K562 (cell line): ENCODE data around the gene CCT7. TPM values are rescaled to one million over a fixed set of nuclear protein-coding genes. Genes with fewer than 3 reads are reported as not detected.
A peak's percentile ranks its signal among the peaks of the same experiment; 100 is the strongest.

ENCODE experiments used
- ATAC-seq: fragments of 200-7000 bp; cut with Tn5 transposase; 3 replicates; pipeline ENCODE4 v1.9.1; 2020; ENCODE audit warnings: moderate library complexity
- BruUV-seq: library from RNA; stranded (reverse); fragments of 400-500 nt; replicated peaks from 2 replicates; lab custom pipeline; 2021; lab: Mats Ljungman, UMichigan
- CTCF ChIA-PET: fragments of 300-600 bp; formaldehyde crosslinking; extraction: SDS; loops from one replicate; lab custom pipeline; 2021; ENCODE audit warnings: low intra/inter-chr PET ratio; lab: Yijun Ruan, JAX
- POLR2A ChIA-PET: fragments of 300-600, 350-650 bp; sonication (Branson Sonifier 250); formaldehyde crosslinking; extraction: SDS; loops from one replicate; lab custom pipeline; 2021; ENCODE audit warnings: antibody characterized with exemption, inconsistent platforms; lab: Yijun Ruan, JAX
- DNase-seq, 4 experiments: peaks; one replicate each; pipeline versions ENCODE4 v3.0.0 to v3.0.0-alpha.2; 2011 to 2018; ENCODE audit warnings: low spot score in 3 of 4, mixed read lengths in 3 of 4; ENCODE audit errors: extremely low read depth in 1 of 4
- FAIRE-seq: peaks from 2 replicates; lab custom pipeline; 2011; peaks lifted over from hg19 to GRCh38; lab: Jason Lieb, UNC
- H2AFZ ChIP-seq: 2 replicates; pipeline ENCODE4 v1.6.0; 2011; ENCODE audit warnings: low read depth, low read length, control low read depth, inconsistent platforms
- H3K27ac ChIP-seq: fragments of 200-600 bp; 3 replicates; pipeline ENCODE4 v1.8.0; 2011; ENCODE audit warnings: low read depth, mild to moderate bottlenecking, control low read depth, inconsistent platforms, low read length, moderate library complexity, mixed read lengths; ENCODE audit errors: extremely low read depth
- H3K27me3 ChIP-seq, 2 experiments: fragments of 300-600 bp in 1 of 2; 2 replicates in 1 of 2; 3 replicates in 1 of 2; pipeline versions ENCODE4 v1.6.0 to v1.8.0; 2011; ENCODE audit warnings: inconsistent platforms in 2 of 2, low read length in 2 of 2, mild to moderate bottlenecking in 1 of 2, mixed read lengths in 1 of 2, moderate library complexity in 1 of 2; ENCODE audit not compliant: control insufficient read depth in 2 of 2, insufficient read depth in 2 of 2
- H3K36me3 ChIP-seq: fragments of 300-600 bp; 3 replicates; pipeline ENCODE4 v1.8.0; 2011; ENCODE audit warnings: mild to moderate bottlenecking, low read length, inconsistent platforms; ENCODE audit not compliant: control insufficient read depth, insufficient read depth
- H3K4me1 ChIP-seq, 2 experiments: fragments of 200-600 bp in 1 of 2; replicated peaks in 1 of 2; 2 replicates in 1 of 2; 3 replicates in 1 of 2; pipeline versions ENCODE4 v1.5.1 to v1.8.0; 2011; ENCODE audit warnings: inconsistent platforms in 2 of 2, low read length in 2 of 2, mild to moderate bottlenecking in 1 of 2, mixed read lengths in 1 of 2, moderate library complexity in 1 of 2; ENCODE audit not compliant: control insufficient read depth in 2 of 2, insufficient read depth in 2 of 2
- H3K4me2 ChIP-seq: 2 replicates; pipeline ENCODE4 v1.6.1; 2011; ENCODE audit warnings: low read length, control low read depth, inconsistent platforms, mixed read lengths; ENCODE audit not compliant: insufficient read depth
- H3K4me3 ChIP-seq: fragments of 200-600 bp; sonication (generic), shearing (Covaris generic); 2 replicates; pipeline ENCODE4 v1.5.1; 2016; ENCODE audit warnings: control low read depth, inconsistent platforms
- H3K79me2 ChIP-seq: fragments of 200-600 bp; 3 replicates; pipeline ENCODE4 v1.8.0; 2011; ENCODE audit warnings: low read length, inconsistent platforms; ENCODE audit not compliant: control insufficient read depth, insufficient read depth
- H3K9ac ChIP-seq, 2 experiments: 2 replicates each; pipeline versions ENCODE4 v1.6.0 to v1.6.1; 2011; ENCODE audit warnings: low read depth in 2 of 2, low read length in 2 of 2, control low read depth in 1 of 2, inconsistent platforms in 1 of 2, mild to moderate bottlenecking in 1 of 2, mixed read lengths in 1 of 2; ENCODE audit not compliant: insufficient read depth in 1 of 2
- H3K9me1 ChIP-seq: one replicate; pipeline ENCODE4 v1.6.0; 2011; ENCODE audit warnings: inconsistent platforms, mild to moderate bottlenecking, low read length, moderate library complexity; ENCODE audit not compliant: control insufficient read depth, insufficient read depth
- H3K9me3 ChIP-seq: replicated peaks from 2 replicates; pipeline ENCODE4 v1.5.1; 2011; ENCODE audit warnings: low read depth, low read length, inconsistent platforms; ENCODE audit not compliant: control insufficient read depth, insufficient read depth
- H4K20me1 ChIP-seq: replicated peaks from 2 replicates; pipeline ENCODE4 v1.6.1; 2011; ENCODE audit warnings: low read length, inconsistent platforms, mixed read lengths; ENCODE audit not compliant: control insufficient read depth, insufficient read depth
- BCOR ChIP-seq: fragments of 450-650 bp; IDR thresholded peaks from 2 replicates; pipeline ENCODE4 v1.6.1; 2016
- CBFB ChIP-seq: sonication (generic); formaldehyde crosslinking; IDR thresholded peaks from 2 replicates; pipeline ENCODE4 v1.4.0; 2020; ENCODE audit warnings: mild to moderate bottlenecking, missing genetic modification reagents
- MTA3 ChIP-seq: fragments of 450-650 bp; formaldehyde crosslinking; IDR thresholded peaks from 2 replicates; pipeline ENCODE4 v1.6.1; 2017; ENCODE audit warnings: mild to moderate bottlenecking, borderline replicate concordance
- NFIX ChIP-seq: fragments of 250-450 bp; sonication (Bioruptor Pico); IDR thresholded peaks from 2 replicates; pipeline ENCODE4 v1.4.0; 2020; ENCODE audit warnings: low read depth, mild to moderate bottlenecking, moderate library complexity
- RBM25 ChIP-seq: fragments of 200-400 bp; formaldehyde crosslinking; IDR thresholded peaks from 2 replicates; pipeline ENCODE4 v1.6.1; 2018; ENCODE audit warnings: low read length, low read depth, moderate library complexity; ENCODE audit not compliant: severe bottlenecking
- ZNF146 ChIP-seq: IDR thresholded peaks from one replicate; pipeline ENCODE4 v1.6.1; 2018; ENCODE audit warnings: missing compliant biosample characterization; ENCODE audit not compliant: unreplicated experiment
- ZNF175 ChIP-seq: fragments of 200-800 bp; sonication (Bioruptor generic); IDR thresholded peaks from 2 replicates; pipeline ENCODE4 v1.6.1; 2016; ENCODE audit warnings: low read depth, mild to moderate bottlenecking, missing genetic modification characterization, missing compliant biosample characterization
- WGBS: fragments of 100-300 bp; shearing (Covaris generic); methylation state at CpG from one replicate; pipeline ENCODE4 v1.1.6; 2016; ENCODE audit warnings: low coverage, mixed read lengths; ENCODE audit not compliant: insufficient coverage; ENCODE audit errors: missing lambda C conversion rate; 5-methylcytosine and 5-hydroxymethylcytosine counted together
- in situ Hi-C: fragments of 300-500 bp; cut with MboI; formaldehyde crosslinking; loops from 4 replicates; pipeline ENCODE4 v1.15.0; 2018; ENCODE audit warnings: inconsistent platforms, mixed read lengths
- intact Hi-C: fragments of 100-400 bp; cut with micrococcal nuclease; formaldehyde crosslinking; loops from 2 replicates; pipeline ENCODE4 v1.14.2; 2022
- polyA plus RNA-seq, 8 experiments: library from polyadenylated mRNA; depleted of rRNA in 4 of 8; stranded (reverse) in 5 of 8; unstranded in 3 of 8; fragments of >200 nt; fragmentation: Nextera tagmentation in 2 of 8; fragmentation: Illumina TruSeq in 1 of 8; extraction: Ambion mirVana in 2 of 8; extraction: Trizol in 1 of 8; gene quantifications; 2 replicates each; pipeline versions ENCODE4 v1.2.1 to v1.2.3, GENCODE V29; 2011 to 2014; ENCODE audit warnings: inconsistent platforms in 1 of 8, missing spikeins in 1 of 8
- total RNA-seq, 7 experiments: library from RNA; depleted of rRNA in 6 of 7; stranded (reverse); fragments of >200 nt in 6 of 7; fragmentation: Illumina TruSeq in 2 of 7; extraction: Trizol in 2 of 7; gene quantifications; 2 replicates each; pipeline versions ENCODE4 v1.2.1 to v1.2.3, GENCODE V29; 2011 to 2021; ENCODE audit warnings: low replicate concordance in 1 of 7
- TF ChIP-seq, protein P1 (sequence below): sonication (generic); formaldehyde crosslinking; IDR thresholded peaks from 2 replicates; pipeline ENCODE4 v1.8.1; 2023; ENCODE audit warnings: mild to moderate bottlenecking, missing genetic modification reagents

CCT7 gene
- total and polyA plus RNA-seq, 9 of the 15 experiments (the other 6 are each of a cell fraction or from before 2014, with no cell fraction given), result 326 to 856 (median 638) TPM

GRCh38 chr2:73294239-73294638, 60.1 kb downstream of the CCT7 start:
- ATAC-seq (no peak), DNase-seq (no peak), FAIRE-seq (no peak)
- Histone ChIP-seq H3K9me1 (peaks cover 2% of the 10 kb centered on the region), H2AFZ (no peak overlapping the region), H3K36me3 (no peaks in the 10 kb centered on the region), H3K9ac (no peak overlapping the region), H3K4me3 (no peak overlapping the region), H3K4me2 (no peak overlapping the region), H3K27ac (no peak overlapping the region), H3K79me2 (no peaks in the 10 kb centered on the region), H3K27me3 (peaks cover 5 to 41% of the 10 kb centered on the region in 2 experiments; a peak in 4 of 5 replicates), H3K4me1 (peaks cover 0 to 28% of the 10 kb centered on the region in 2 experiments; a peak in 2 of 5 replicates), H4K20me1 (peaks cover 3% of the 10 kb centered on the region; the same call in 1 of the 2 replicates), H3K9me3 (no peaks in the 10 kb centered on the region)
- in situ Hi-C loops (no loop called here), intact Hi-C loops (no loop called here)
- no TSS peak for BruUV-seq
- ChIA-PET CTCF (no interaction called here), POLR2A (interaction anchor here (0.7 kb wide), 1 partner anchor 27 kb away, joined by 3 read pairs; no protein-coding TSS in a partner anchor)
- 0% methylated on average over 2 of the region's 2 CpGs for WGBS
- peak; percentile 98 for TF ChIP-seq ZNF146 (CRISPR knock-in tag)
- peak; percentile 77 for TF ChIP-seq RBM25
- TF ChIP-seq NFIX (CRISPR knock-in tag), result no peak
- 0 out of 2 replicates have a peak, but pooled peaks have one; percentile 12 for TF ChIP-seq BCOR

DNA sequence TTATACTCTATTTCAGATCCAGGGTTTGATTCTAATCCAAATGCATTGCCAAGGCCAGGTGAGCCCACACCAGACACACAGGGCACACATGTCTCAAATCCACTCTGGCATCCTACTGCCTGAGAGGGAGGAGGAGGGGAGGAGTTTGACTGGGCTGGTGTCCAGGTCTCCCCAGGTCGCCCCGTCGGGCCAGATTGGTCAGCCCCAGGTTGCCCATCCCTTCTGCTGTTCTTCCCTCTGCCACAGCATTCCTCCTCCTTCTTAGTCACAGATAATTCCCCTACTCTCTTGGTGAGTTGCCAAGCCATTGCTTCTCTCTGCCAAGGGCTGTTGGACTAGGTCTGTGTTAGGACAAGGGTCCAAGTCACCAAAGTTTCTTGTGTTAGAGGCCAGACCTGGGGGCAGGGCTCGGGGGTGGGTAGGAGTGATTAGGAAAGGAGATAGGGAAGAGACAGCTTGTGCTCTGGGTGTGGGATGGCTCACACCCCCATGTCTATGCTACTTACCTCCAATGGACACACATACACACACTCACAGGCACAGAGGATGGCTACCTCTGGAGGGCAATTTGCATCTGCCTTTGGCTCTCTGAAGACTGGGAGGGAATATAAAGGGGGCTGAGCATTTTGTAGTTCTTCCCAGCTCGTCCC, 61.8 kb downstream of the CCT7 start:
- DNase-seq (no peak), FAIRE-seq (no peak)
- intact Hi-C loops, result loop anchor here (5.0 kb wide), 1 partner anchor 76 kb away; no protein-coding TSS in a partner anchor
- Histone ChIP-seq H3K4me3 (no peak overlapping the region), H3K4me1 (peaks cover 0 to 28% of the 10 kb centered on the region in 2 experiments; a peak in 2 of 5 replicates), H4K20me1 (no peaks in the 10 kb centered on the region), H3K9me3 (no peaks in the 10 kb centered on the region)
- no TSS peak for BruUV-seq
- TF ChIP-seq MTA3 (no peak), ZNF175 (CRISPR knock-in tag) (no peak), CBFB (CRISPR knock-in tag) (no peak)
- TF ChIP-seq, protein P1, sequence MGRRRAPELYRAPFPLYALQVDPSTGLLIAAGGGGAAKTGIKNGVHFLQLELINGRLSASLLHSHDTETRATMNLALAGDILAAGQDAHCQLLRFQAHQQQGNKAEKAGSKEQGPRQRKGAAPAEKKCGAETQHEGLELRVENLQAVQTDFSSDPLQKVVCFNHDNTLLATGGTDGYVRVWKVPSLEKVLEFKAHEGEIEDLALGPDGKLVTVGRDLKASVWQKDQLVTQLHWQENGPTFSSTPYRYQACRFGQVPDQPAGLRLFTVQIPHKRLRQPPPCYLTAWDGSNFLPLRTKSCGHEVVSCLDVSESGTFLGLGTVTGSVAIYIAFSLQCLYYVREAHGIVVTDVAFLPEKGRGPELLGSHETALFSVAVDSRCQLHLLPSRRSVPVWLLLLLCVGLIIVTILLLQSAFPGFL, result no peak
- TF ChIP-seq, all 486 proteins: peak for 0
- Histone ChIP-seq H3K36me3 (no peaks in the 10 kb centered on the region), H3K9ac (no peak overlapping the region; a peak in 2 of 4 replicates), H3K9me1 (peaks cover 2% of the 10 kb centered on the region), H3K4me2 (no peak overlapping the region), H3K79me2 (no peaks in the 10 kb centered on the region), H2AFZ (no peak overlapping the region), H3K27me3 (peaks cover 5 to 51% of the 10 kb centered on the region in 2 experiments; a peak in 4 of 5 replicates), H3K27ac (no peak overlapping the region)
- WGBS, result 0% methylated on average over 5 of the region's 5 CpGs
- CTCF ChIA-PET, result no interaction called here
- POLR2A ChIA-PET, result interaction anchor here (0.7 kb wide), 1 partner anchor 90 kb away, joined by 3 read pairs; the partner anchor contains the start of gene ALMS1
- no peak for ATAC-seq
- in situ Hi-C loops, result no loop called here
